Measurements from ENCODE around the gene TCEA3.

TCEA3 gene

GRCh38 chr1:23420778-23421177 lies 3.8 kb downstream of the TCEA3 start:
- Histone ChIP-seq H3K4me3 (ENCODE audit: insufficient read length, low read depth) (no peak overlapping the region), H3K4me1 (ENCODE audit: insufficient read depth, insufficient read length) (no peaks in the 10 kb centered on the region), H3K36me3 (ENCODE audit: insufficient read depth, insufficient read length, low read length) (no peaks in the 10 kb centered on the region), H3K27me3 (ENCODE audit: insufficient read depth, insufficient read length) (peaks cover 96% of the 10 kb centered on the region), H3K9ac (ENCODE audit: insufficient read length, low read depth) (no peak overlapping the region), H3K9me3 (ENCODE audit: insufficient read depth, low read length) (no peaks in the 10 kb centered on the region)
- no peak for DNase-seq (ENCODE audit: low read depth, low spot score)
- no peak for TF ChIP-seq YY1 (IDR thresholded peaks at IDR 0.05; ENCODE audit: insufficient read depth, insufficient read length)
- TF ChIP-seq SUZ12 (IDR thresholded peaks at IDR 0.05; ENCODE audit: extremely low read depth, insufficient read depth, insufficient read length): no peak
- no peak for TF ChIP-seq ZNF274 (IDR thresholded peaks at IDR 0.05; ENCODE audit: low read depth, low read length)

- TF ChIP-seq SUZ12 (IDR thresholded peaks at IDR 0.05; ENCODE audit: extremely low read depth, insufficient read depth, insufficient read length) (no peak), ZNF274 (IDR thresholded peaks at IDR 0.05; ENCODE audit: low read depth, low read length) (no peak), YY1 (IDR thresholded peaks at IDR 0.05; ENCODE audit: insufficient read depth, insufficient read length) (no peak)
- peaks cover 96% of the 10 kb centered on the region for H3K27me3 ChIP-seq (ENCODE audit: insufficient read depth, insufficient read length)
These were observed 5.4 kb downstream of the TCEA3 start for GRCh38 chr1:23419180-23419579.

GRCh38 chr1:23417570-23417969 lies 7.0 kb downstream of the TCEA3 start:
- Histone ChIP-seq H3K27me3 (ENCODE audit: insufficient read depth, insufficient read length) (peaks cover 80% of the 10 kb centered on the region), H3K9ac (ENCODE audit: insufficient read length, low read depth) (no peak overlapping the region), H3K36me3 (ENCODE audit: insufficient read depth, insufficient read length, low read length) (no peaks in the 10 kb centered on the region), H3K4me3 (ENCODE audit: insufficient read length, low read depth) (no peak overlapping the region), H3K4me1 (ENCODE audit: insufficient read depth, insufficient read length) (no peaks in the 10 kb centered on the region), H3K9me3 (ENCODE audit: insufficient read depth, low read length) (no peaks in the 10 kb centered on the region)
- TF ChIP-seq SUZ12 (IDR thresholded peaks at IDR 0.05; ENCODE audit: extremely low read depth, insufficient read depth, insufficient read length): no peak
- no peak for DNase-seq (ENCODE audit: low read depth, low spot score)

More at GRCh38 chr1:23419180-23419579, 5.4 kb downstream of the TCEA3 start:
- peak; percentile 40 for DNase-seq (ENCODE audit: low read depth, low spot score)
- H3K36me3 ChIP-seq (ENCODE audit: insufficient read depth, insufficient read length, low read length): no peaks in the 10 kb centered on the region
- no peak overlapping the region for H3K9ac ChIP-seq (ENCODE audit: insufficient read length, low read depth)
- no peak overlapping the region for H3K4me3 ChIP-seq (ENCODE audit: insufficient read length, low read depth)
- no peaks in the 10 kb centered on the region for H3K4me1 ChIP-seq (ENCODE audit: insufficient read depth, insufficient read length)
- no peaks in the 10 kb centered on the region for H3K9me3 ChIP-seq (ENCODE audit: insufficient read depth, low read length)

GRCh38 chr1:23416964-23417363 lies 7.6 kb downstream of the TCEA3 start:
- Histone ChIP-seq H3K4me1 (ENCODE audit: insufficient read depth, insufficient read length) (no peaks in the 10 kb centered on the region), H3K4me3 (ENCODE audit: insufficient read length, low read depth) (no peak overlapping the region), H3K9ac (ENCODE audit: insufficient read length, low read depth) (no peak overlapping the region), H3K9me3 (ENCODE audit: insufficient read depth, low read length) (no peaks in the 10 kb centered on the region), H3K27me3 (ENCODE audit: insufficient read depth, insufficient read length) (peaks cover 75% of the 10 kb centered on the region), H3K36me3 (ENCODE audit: insufficient read depth, insufficient read length, low read length) (no peaks in the 10 kb centered on the region)
- no peak for DNase-seq (ENCODE audit: low read depth, low spot score)
- no peak for TF ChIP-seq ZNF274 (IDR thresholded peaks at IDR 0.05; ENCODE audit: low read depth, low read length)
- no peak for TF ChIP-seq YY1 (IDR thresholded peaks at IDR 0.05; ENCODE audit: insufficient read depth, insufficient read length)
- no peak for TF ChIP-seq SUZ12 (IDR thresholded peaks at IDR 0.05; ENCODE audit: extremely low read depth, insufficient read depth, insufficient read length)

GRCh38 chr1:23408797-23409290 lies 15.7 kb downstream of the TCEA3 start:
- no peaks in the 10 kb centered on the region for H3K36me3 ChIP-seq (ENCODE audit: insufficient read depth, insufficient read length, low read length)
- no peak overlapping the region for H3K9ac ChIP-seq (ENCODE audit: insufficient read length, low read depth)
- DNase-seq (ENCODE audit: low read depth, low spot score): no peak
- H3K27me3 ChIP-seq (ENCODE audit: insufficient read depth, insufficient read length): peaks cover 57% of the 10 kb centered on the region
- H3K4me3 ChIP-seq (ENCODE audit: insufficient read length, low read depth): no peak overlapping the region
- TF ChIP-seq SUZ12 (IDR thresholded peaks at IDR 0.05; ENCODE audit: extremely low read depth, insufficient read depth, insufficient read length) (no peak), YY1 (IDR thresholded peaks at IDR 0.05; ENCODE audit: insufficient read depth, insufficient read length) (no peak), ZNF274 (IDR thresholded peaks at IDR 0.05; ENCODE audit: low read depth, low read length) (no peak)
- no peaks in the 10 kb centered on the region for H3K4me1 ChIP-seq (ENCODE audit: insufficient read depth, insufficient read length)
- H3K9me3 ChIP-seq (ENCODE audit: insufficient read depth, low read length): no peaks in the 10 kb centered on the region

GRCh38 chr1:23407016-23407630 lies 17.4 kb downstream of the TCEA3 start:
- peaks cover 71% of the 10 kb centered on the region for H3K27me3 ChIP-seq (ENCODE audit: insufficient read depth, insufficient read length)
- H3K4me3 ChIP-seq (ENCODE audit: insufficient read length, low read depth): no peak overlapping the region
- no peak for DNase-seq (ENCODE audit: low read depth, low spot score)
- TF ChIP-seq YY1 (IDR thresholded peaks at IDR 0.05; ENCODE audit: insufficient read depth, insufficient read length) (no peak), SUZ12 (IDR thresholded peaks at IDR 0.05; ENCODE audit: extremely low read depth, insufficient read depth, insufficient read length) (no peak), ZNF274 (IDR thresholded peaks at IDR 0.05; ENCODE audit: low read depth, low read length) (no peak)
- H3K4me1 ChIP-seq (ENCODE audit: insufficient read depth, insufficient read length): no peaks in the 10 kb centered on the region
- H3K36me3 ChIP-seq (ENCODE audit: insufficient read depth, insufficient read length, low read length): no peaks in the 10 kb centered on the region
- H3K9me3 ChIP-seq (ENCODE audit: insufficient read depth, low read length): no peaks in the 10 kb centered on the region
- H3K9ac ChIP-seq (ENCODE audit: insufficient read length, low read depth): no peak overlapping the region

GRCh38 chr1:23405946-23406345 lies 18.6 kb downstream of the TCEA3 start:
- no peak for DNase-seq (ENCODE audit: low read depth, low spot score)
- Histone ChIP-seq H3K9ac (ENCODE audit: insufficient read length, low read depth) (no peak overlapping the region), H3K4me1 (ENCODE audit: insufficient read depth, insufficient read length) (no peaks in the 10 kb centered on the region), H3K27me3 (ENCODE audit: insufficient read depth, insufficient read length) (peaks cover 80% of the 10 kb centered on the region), H3K36me3 (ENCODE audit: insufficient read depth, insufficient read length, low read length) (no peaks in the 10 kb centered on the region), H3K9me3 (ENCODE audit: insufficient read depth, low read length) (no peaks in the 10 kb centered on the region), H3K4me3 (ENCODE audit: insufficient read length, low read depth) (no peak overlapping the region)
- TF ChIP-seq SUZ12 (IDR thresholded peaks at IDR 0.05; ENCODE audit: extremely low read depth, insufficient read depth, insufficient read length) (no peak), ZNF274 (IDR thresholded peaks at IDR 0.05; ENCODE audit: low read depth, low read length) (no peak), YY1 (IDR thresholded peaks at IDR 0.05; ENCODE audit: insufficient read depth, insufficient read length) (no peak)

Data from NT2/D1 (cell line).